Breast epithelium (tissue), 3 donors: ENCODE measurements around the gene PLPPR5.

Experiments
- CTCF ChIP-seq, 3 donors: fragments of 450-650 bp; IDR thresholded peaks; one replicate each; pipeline ENCODE4 v1.5.1; 2016 to 2017; ENCODE audit warnings: antibody characterized with exemption in 3 of 3, mild to moderate bottlenecking in 3 of 3, moderate library complexity in 3 of 3
- POLR2A ChIP-seq: fragments of 450-650 bp; IDR thresholded peaks from one replicate; pipeline ENCODE4 v1.6.1; 2016; ENCODE audit warnings: antibody characterized with exemption, mild to moderate bottlenecking, moderate library complexity
- POLR2AphosphoS5 ChIP-seq, 3 donors: sonication (generic); formaldehyde crosslinking; IDR thresholded peaks; one replicate each; pipeline ENCODE4 v1.6.1; 2017; ENCODE audit warnings: antibody characterized with exemption in 3 of 3

DNA sequence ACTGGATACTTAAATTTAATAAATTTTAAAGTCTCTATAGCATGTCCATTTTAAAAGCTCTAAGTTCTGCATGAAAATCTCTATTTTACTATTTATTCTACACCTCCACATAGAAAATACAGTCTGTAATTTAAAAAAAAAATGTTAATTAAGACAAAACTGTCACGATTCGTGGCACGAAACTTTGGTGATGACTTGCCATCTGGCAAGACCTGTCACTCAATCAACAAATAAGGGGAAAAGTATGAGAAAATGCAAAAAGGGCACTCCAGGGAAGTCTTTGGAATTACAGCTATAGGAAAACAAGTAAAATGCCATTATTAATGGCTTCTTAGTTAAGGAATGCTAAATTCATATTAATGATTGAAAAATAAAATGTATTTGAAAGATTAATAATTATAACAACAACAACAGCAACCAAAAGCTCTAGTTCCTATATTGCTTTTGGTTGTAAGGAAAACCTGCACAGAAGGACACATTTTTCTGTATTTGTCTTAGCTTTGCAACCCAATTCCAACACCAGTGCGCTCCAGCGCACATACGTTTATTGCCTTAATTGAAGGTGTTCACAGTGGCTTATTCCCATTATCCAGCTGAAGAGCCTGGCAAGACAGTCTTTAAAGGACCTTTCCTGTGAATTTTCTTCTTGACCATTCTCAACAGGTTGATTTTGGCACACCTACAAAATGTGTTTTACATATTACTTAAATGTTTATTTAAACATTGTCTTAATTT is 107.8 kb downstream of the PLPPR5 start:
- TF ChIP-seq POLR2A (no peak), CTCF (IDR thresholded peaks at IDR 0.05) (no peak), POLR2AphosphoS5 (IDR thresholded peaks at IDR 0.05) (no peak)
